BLaER1 (cell line): Measurements from ENCODE around the gene ATP5F1D.

ENCODE experiments used
- H3K27ac ChIP-seq: shearing (Covaris generic); formaldehyde crosslinking; 2 replicates; pipeline ENCODE4 v1.8.1; 2022
- H3K27me3 ChIP-seq: shearing (Covaris generic); formaldehyde crosslinking; 2 replicates; pipeline ENCODE4 v1.8.1; 2022
- H3K36me3 ChIP-seq: shearing (Covaris generic); formaldehyde crosslinking; 2 replicates; pipeline ENCODE4 v1.8.1; 2022
- H3K4me1 ChIP-seq: shearing (Covaris generic); formaldehyde crosslinking; 2 replicates; pipeline ENCODE4 v1.8.1; 2022
- H3K4me2 ChIP-seq: shearing (Covaris generic); formaldehyde crosslinking; 2 replicates; pipeline ENCODE4 v1.8.1; 2022
- H3K4me3 ChIP-seq: shearing (Covaris generic); formaldehyde crosslinking; 2 replicates; pipeline ENCODE4 v1.8.1; 2022
- H3K9ac ChIP-seq: shearing (Covaris generic); formaldehyde crosslinking; 2 replicates; pipeline ENCODE4 v1.8.1; 2022
- H3K9me3 ChIP-seq: shearing (Covaris generic); formaldehyde crosslinking; 2 replicates; pipeline ENCODE4 v1.8.1; 2022
- H4K20me1 ChIP-seq: shearing (Covaris generic); formaldehyde crosslinking; 2 replicates; pipeline ENCODE4 v1.8.1; 2022
- Cebpa-rat ChIP-seq: shearing (Covaris generic); IDR thresholded peaks from 2 replicates; pipeline ENCODE4 v1.8.1; 2022

Gene ATP5F1D

GRCh38 chr19:1247748-1248138 lies 6.2 kb downstream of the ATP5F1D start:
- Histone ChIP-seq H3K4me1 (peaks cover 52% of the 10 kb centered on the region), H3K9me3 (no peaks in the 10 kb centered on the region), H3K27ac (peak overlapping the region; percentile 46; the same call in 1 of the 2 replicates), H3K9ac (peak overlapping the region; percentile 86; the same call in 1 of the 2 replicates), H3K4me3 (peak overlapping the region; percentile 99), H4K20me1 (peaks cover 52% of the 10 kb centered on the region), H3K36me3 (peaks cover 28% of the 10 kb centered on the region), H3K27me3 (no peaks in the 10 kb centered on the region), H3K4me2 (peak overlapping the region; percentile 84)
- TF ChIP-seq Cebpa-rat = no peak

- no peaks in the 10 kb centered on the region for H3K9me3 ChIP-seq
- H3K36me3 ChIP-seq = peaks cover 25% of the 10 kb centered on the region
- peak within 1 kb of the TSS; percentile 99 for H3K4me3 ChIP-seq
- H3K27ac ChIP-seq = peak within 1 kb of the TSS; percentile 91
- peaks cover 49% of the 10 kb centered on the region for H4K20me1 ChIP-seq
- peak within 1 kb of the TSS; percentile 86 for H3K9ac ChIP-seq
- TF ChIP-seq Cebpa-rat = no peak
- no peaks in the 10 kb centered on the region for H3K27me3 ChIP-seq
- peaks cover 47% of the 10 kb centered on the region for H3K4me1 ChIP-seq
- H3K4me2 ChIP-seq = peak within 1 kb of the TSS; percentile 84
Observed at GRCh38 chr19:1248139-1248785, 6.7 kb downstream of the ATP5F1D start, which contains the start of gene MIDN. MIDN (plus strand) TSS chr19:1248583; CDS start chr19:1250297, 1,714 bp downstream.

GRCh38 chr19:1248786-1249297 lies 7.3 kb downstream of the ATP5F1D start:
- H3K27me3 ChIP-seq = no peaks in the 10 kb centered on the region
- peak overlapping the region; percentile 84 for H3K4me2 ChIP-seq
- peak overlapping the region; percentile 99 for H3K4me3 ChIP-seq
- peaks cover 25% of the 10 kb centered on the region for H3K36me3 ChIP-seq
- peaks cover 49% of the 10 kb centered on the region for H4K20me1 ChIP-seq
- peak overlapping the region; percentile 86 for H3K9ac ChIP-seq
- peaks cover 47% of the 10 kb centered on the region for H3K4me1 ChIP-seq
- TF ChIP-seq Cebpa-rat = no peak
- H3K9me3 ChIP-seq = no peaks in the 10 kb centered on the region
- peak overlapping the region; percentile 91 for H3K27ac ChIP-seq

- peak overlapping the region; percentile 99 for H3K9ac ChIP-seq
- peak overlapping the region; percentile 100 for H3K4me2 ChIP-seq
- no peaks in the 10 kb centered on the region for H3K9me3 ChIP-seq
- peak overlapping the region; percentile 97 for H3K27ac ChIP-seq
- TF ChIP-seq Cebpa-rat = no peak
- H4K20me1 ChIP-seq = peaks cover 51% of the 10 kb centered on the region
- peak overlapping the region; percentile 99 for H3K4me3 ChIP-seq
- peaks cover 47% of the 10 kb centered on the region for H3K4me1 ChIP-seq
- no peaks in the 10 kb centered on the region for H3K27me3 ChIP-seq
- H3K36me3 ChIP-seq = peaks cover 27% of the 10 kb centered on the region
Observed at GRCh38 chr19:1249298-1249989, 7.9 kb downstream of the ATP5F1D start.

GRCh38 chr19:1249990-1250436 lies 8.5 kb downstream of the ATP5F1D start:
- H3K4me3 ChIP-seq = peak overlapping the region; percentile 99
- peaks cover 53% of the 10 kb centered on the region for H4K20me1 ChIP-seq
- TF ChIP-seq Cebpa-rat = no peak
- H3K4me1 ChIP-seq = peaks cover 47% of the 10 kb centered on the region
- H3K4me2 ChIP-seq = peak overlapping the region; percentile 100
- peak overlapping the region; percentile 97 for H3K27ac ChIP-seq
- H3K27me3 ChIP-seq = no peaks in the 10 kb centered on the region
- H3K36me3 ChIP-seq = peaks cover 32% of the 10 kb centered on the region
- no peaks in the 10 kb centered on the region for H3K9me3 ChIP-seq
- peak overlapping the region; percentile 99 for H3K9ac ChIP-seq

- Histone ChIP-seq H3K4me2 (peak overlapping the region; percentile 100), H3K9me3 (no peaks in the 10 kb centered on the region), H3K36me3 (peaks cover 39% of the 10 kb centered on the region), H4K20me1 (peaks cover 57% of the 10 kb centered on the region), H3K4me1 (peaks cover 47% of the 10 kb centered on the region), H3K4me3 (peak overlapping the region; percentile 99), H3K27ac (peak overlapping the region; percentile 97), H3K27me3 (no peaks in the 10 kb centered on the region), H3K9ac (peak overlapping the region; percentile 99)
- no peak for TF ChIP-seq Cebpa-rat
Observed at GRCh38 chr19:1250437-1251260, 9.1 kb downstream of the ATP5F1D start.

GRCh38 chr19:1251330-1252220 lies 10.0 kb downstream of the ATP5F1D start:
- H3K4me3 ChIP-seq = peak overlapping the region; percentile 99
- H3K36me3 ChIP-seq = peaks cover 48% of the 10 kb centered on the region
- H3K4me1 ChIP-seq = peaks cover 47% of the 10 kb centered on the region
- peaks cover 59% of the 10 kb centered on the region for H4K20me1 ChIP-seq
- H3K27ac ChIP-seq = peak overlapping the region; percentile 97
- H3K27me3 ChIP-seq = no peaks in the 10 kb centered on the region
- TF ChIP-seq Cebpa-rat = no peak
- peak overlapping the region; percentile 100 for H3K4me2 ChIP-seq
- H3K9ac ChIP-seq = peak overlapping the region; percentile 99
- H3K9me3 ChIP-seq = no peaks in the 10 kb centered on the region

- Histone ChIP-seq H3K9ac (peak overlapping the region; percentile 99), H3K4me2 (peak overlapping the region; percentile 100), H4K20me1 (peaks cover 66% of the 10 kb centered on the region), H3K27me3 (no peaks in the 10 kb centered on the region), H3K9me3 (no peaks in the 10 kb centered on the region), H3K4me3 (peak overlapping the region; percentile 99), H3K36me3 (peaks cover 55% of the 10 kb centered on the region), H3K4me1 (peaks cover 49% of the 10 kb centered on the region), H3K27ac (peak overlapping the region; percentile 97)
- no peak for TF ChIP-seq Cebpa-rat
Observed at GRCh38 chr19:1252221-1252820, 10.8 kb downstream of the ATP5F1D start.
